Stimulated activated CD4-positive, alpha-beta T cell treated with anti-CD3 and anti-CD28 coated beads, Interleukin-15, amount 100 ng/mL, for 1 hour (primary cell): ENCODE results near the gene STXBP5.

Experiments used
- DNase-seq, 2 donors: peaks; one replicate each; pipeline ENCODE4 v3.0.0-alpha.2; 2020; ENCODE audit warnings: low read depth in 1 of 2, low spot score in 1 of 2

STXBP5 gene

GRCh38 chr6:147204060-147204785 is at the start of gene STXBP5:
Gene STXBP5, plus strand, starts transcription at chr6:147204417. Its CDS starts 116 bp downstream, at chr6:147204533.
- DNase-seq = peak; percentile 8 to 10

GRCh38 chr6:147154454-147154853 is 49.8 kb upstream of the STXBP5 start:
- no peak for DNase-seq

GRCh38 chr6:147156218-147156617 is 48.0 kb upstream of the STXBP5 start:
- DNase-seq = no peak

GRCh38 chr6:147156799-147157382 is 47.3 kb upstream of the STXBP5 start:
- DNase-seq = no peak

- no peak for DNase-seq
Measured at GRCh38 chr6:147157930-147158329, 46.3 kb upstream of the STXBP5 start.

- DNase-seq = no peak
Measured at GRCh38 chr6:147158881-147159280, 45.3 kb upstream of the STXBP5 start.

- DNase-seq = no peak
Measured at GRCh38 chr6:147159536-147160374, 44.5 kb upstream of the STXBP5 start.

GRCh38 chr6:147160593-147160992 is 43.6 kb upstream of the STXBP5 start:
- no peak for DNase-seq

- DNase-seq = no peak
Measured at GRCh38 chr6:147161253-147161973, 42.8 kb upstream of the STXBP5 start.

- DNase-seq = no peak
Measured at GRCh38 chr6:147161974-147162495, 42.2 kb upstream of the STXBP5 start.

- no peak for DNase-seq
Measured at GRCh38 chr6:147164761-147165160, 39.5 kb upstream of the STXBP5 start.

GRCh38 chr6:147166360-147166944 is 37.8 kb upstream of the STXBP5 start:
- no peak for DNase-seq

- DNase-seq = no peak
Measured at GRCh38 chr6:147166992-147167391, 37.2 kb upstream of the STXBP5 start.

GRCh38 chr6:147167576-147168461 is 36.4 kb upstream of the STXBP5 start:
- DNase-seq = no peak

- DNase-seq = no peak
Measured at GRCh38 chr6:147169529-147169928, 34.7 kb upstream of the STXBP5 start.

- DNase-seq = no peak
Measured at GRCh38 chr6:147170269-147170668, 33.9 kb upstream of the STXBP5 start.

- no peak for DNase-seq
Measured at GRCh38 chr6:147173140-147173539, 31.1 kb upstream of the STXBP5 start.

GRCh38 chr6:147173675-147174308 is 30.4 kb upstream of the STXBP5 start:
- no peak for DNase-seq

GRCh38 chr6:147176795-147177194 is 27.4 kb upstream of the STXBP5 start:
- DNase-seq = no peak
